Measurements from ENCODE around the gene CYSTM1. TPM values are rescaled to one million over a fixed set of nuclear protein-coding genes. Genes with fewer than 3 reads are reported as not detected.

CYSTM1 gene
- total RNA-seq, result 9.1 and 20.1 TPM in 2 replicates

GRCh38 chr5:140174465-140175366 is at the start of gene CYSTM1:
TSS of gene CYSTM1 (plus strand) at chr5:140175188. CDS start at chr5:140194466, 19,278 bp downstream.

DNA sequence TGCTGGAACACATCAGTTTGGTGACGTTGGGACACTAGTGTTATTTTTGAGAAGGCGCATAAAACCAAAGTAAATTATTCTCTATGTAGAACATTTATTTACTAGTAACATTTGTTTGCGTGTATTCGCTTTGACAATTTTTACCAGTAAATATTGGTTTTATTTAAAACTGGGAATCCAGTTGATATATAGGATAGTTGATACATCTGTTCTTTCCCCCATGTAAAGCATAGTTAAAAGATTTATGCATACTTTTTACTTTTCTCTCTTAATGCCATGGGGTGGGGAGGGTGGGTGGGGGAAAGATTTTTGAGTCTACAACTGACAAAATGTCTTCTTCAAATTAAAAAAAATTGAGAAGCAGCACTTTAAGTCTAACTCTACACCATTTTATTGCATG is 49.4 kb upstream of the CYSTM1 start, which contains the start of gene IGIP:
TSS of gene IGIP (plus strand) at position 301 of the 400 bp plus-strand sequence. CDS start 2,540 bp downstream, outside the sequence.

Other genes with a start within 250 kb of the CYSTM1 start
- 0.37 and 0.77 TPM in 2 replicates for gene NRG2, start 131.9 kb upstream of the CYSTM1 start, total RNA-seq
- 13.8 and 22.7 TPM in 2 replicates for gene PURA, start 61.1 kb upstream of the CYSTM1 start, total RNA-seq
- 8.2 and 15.2 TPM in 2 replicates for gene IGIP, start 49.3 kb upstream of the CYSTM1 start, total RNA-seq
- gene PFDN1, start 127.9 kb downstream of the CYSTM1 start, total RNA-seq, result 44.2 and 75.5 TPM in 2 replicates
- gene HBEGF, start 171.4 kb downstream of the CYSTM1 start, total RNA-seq, result 6.0 and 12.4 TPM in 2 replicates
- gene SLC4A9, start 185.0 kb downstream of the CYSTM1 start, total RNA-seq, result not detected in 2 replicates
- 74.0 and 87.2 TPM in 2 replicates for gene ANKHD1, start 226.6 kb downstream of the CYSTM1 start, total RNA-seq